Gastrocnemius medialis (tissue), 4 donors: ENCODE results near the gene PDZD7.

ENCODE experiments used
- POLR2A ChIP-seq, 2 donors: fragments of 450-650 bp; IDR thresholded peaks; one replicate each; pipeline ENCODE4 v1.6.1; 2017; ENCODE audit warnings: antibody characterized with exemption in 2 of 2, mild to moderate bottlenecking in 2 of 2, moderate library complexity in 2 of 2
- TF ChIP-seq, protein P1 (sequence below), 5 experiments: fragments of 450-650 bp in 3 of 5; fragments of 200-600 bp in 2 of 5; sonication (generic) in 2 of 5; IDR thresholded peaks in 4 of 5; conservative IDR thresholded peaks in 1 of 5; 1 replicate in 4 of 5; 2 replicates in 1 of 5; pipeline ENCODE4 v1.5.1; 2016 to 2019; ENCODE audit warnings: antibody characterized with exemption in 5 of 5, mild to moderate bottlenecking in 3 of 5, moderate library complexity in 3 of 5

DNA sequence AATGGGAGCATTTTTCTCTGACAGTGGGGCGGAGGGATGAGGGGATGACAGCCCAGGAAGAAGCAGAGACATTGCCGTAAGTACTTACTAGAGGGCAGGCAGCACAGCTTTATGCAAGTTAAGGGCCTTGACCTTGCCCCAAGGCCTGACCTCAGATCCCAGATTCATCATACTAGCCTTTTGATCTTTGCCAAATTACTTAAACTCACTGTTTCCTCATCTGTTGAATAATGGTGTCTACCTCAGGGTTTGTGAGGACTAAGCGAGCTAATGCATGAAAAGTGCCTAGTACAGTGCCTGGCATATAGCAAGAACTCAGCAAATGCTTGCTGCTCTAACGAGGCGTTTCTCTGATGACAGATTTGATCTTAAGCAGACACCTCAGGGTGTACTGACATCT is 65.1 kb downstream of the PDZD7 start:
- TF ChIP-seq, protein P1, sequence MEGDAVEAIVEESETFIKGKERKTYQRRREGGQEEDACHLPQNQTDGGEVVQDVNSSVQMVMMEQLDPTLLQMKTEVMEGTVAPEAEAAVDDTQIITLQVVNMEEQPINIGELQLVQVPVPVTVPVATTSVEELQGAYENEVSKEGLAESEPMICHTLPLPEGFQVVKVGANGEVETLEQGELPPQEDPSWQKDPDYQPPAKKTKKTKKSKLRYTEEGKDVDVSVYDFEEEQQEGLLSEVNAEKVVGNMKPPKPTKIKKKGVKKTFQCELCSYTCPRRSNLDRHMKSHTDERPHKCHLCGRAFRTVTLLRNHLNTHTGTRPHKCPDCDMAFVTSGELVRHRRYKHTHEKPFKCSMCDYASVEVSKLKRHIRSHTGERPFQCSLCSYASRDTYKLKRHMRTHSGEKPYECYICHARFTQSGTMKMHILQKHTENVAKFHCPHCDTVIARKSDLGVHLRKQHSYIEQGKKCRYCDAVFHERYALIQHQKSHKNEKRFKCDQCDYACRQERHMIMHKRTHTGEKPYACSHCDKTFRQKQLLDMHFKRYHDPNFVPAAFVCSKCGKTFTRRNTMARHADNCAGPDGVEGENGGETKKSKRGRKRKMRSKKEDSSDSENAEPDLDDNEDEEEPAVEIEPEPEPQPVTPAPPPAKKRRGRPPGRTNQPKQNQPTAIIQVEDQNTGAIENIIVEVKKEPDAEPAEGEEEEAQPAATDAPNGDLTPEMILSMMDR (IDR thresholded peaks at IDR 0.05 in 4 of 5, conservative IDR thresholded peaks at IDR 0.05 in 1 of 5) = no peak
- TF ChIP-seq POLR2A (IDR thresholded peaks at IDR 0.05) = no peak
